Bone marrow (tissue), 2 donors: ENCODE measurements around the gene FERMT2.
"Not testable (repeated sequence)": the region's sequence is repeated elsewhere in the genome, so short reads cannot be mapped to it uniquely, and the experiment has no call there.

ENCODE experiments used
- DNase-seq, 2 donors: peaks; one replicate each; lab custom pipeline; 2025; lab: John Stamatoyannopoulos, UW

FERMT2 gene

GRCh38 chr14:52900731-52901130 lies 50.1 kb downstream of the FERMT2 start:
- no peak for DNase-seq

DNA sequence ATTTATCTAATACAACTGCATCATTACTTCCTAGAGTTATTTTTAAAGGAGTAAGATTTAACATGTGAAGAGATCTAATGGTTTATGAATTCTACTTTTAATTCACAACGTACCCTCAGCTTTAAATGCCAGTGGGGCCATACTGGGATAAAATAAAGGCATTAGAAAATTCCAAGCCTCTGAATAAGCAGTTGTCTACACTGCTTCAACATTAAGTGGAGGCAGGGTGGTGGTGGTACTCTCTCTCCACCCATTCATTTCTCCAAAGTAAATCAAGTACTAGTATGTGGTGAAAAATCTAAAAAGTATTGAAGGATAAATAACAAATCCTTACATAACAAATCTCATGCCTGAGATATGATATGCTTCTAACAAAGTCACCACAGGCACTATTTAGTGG lies 52.4 kb downstream of the FERMT2 start:
- DNase-seq = no peak

- no peak for DNase-seq
Observed at GRCh38 chr14:52895000-52895399, 55.9 kb downstream of the FERMT2 start.

DNA sequence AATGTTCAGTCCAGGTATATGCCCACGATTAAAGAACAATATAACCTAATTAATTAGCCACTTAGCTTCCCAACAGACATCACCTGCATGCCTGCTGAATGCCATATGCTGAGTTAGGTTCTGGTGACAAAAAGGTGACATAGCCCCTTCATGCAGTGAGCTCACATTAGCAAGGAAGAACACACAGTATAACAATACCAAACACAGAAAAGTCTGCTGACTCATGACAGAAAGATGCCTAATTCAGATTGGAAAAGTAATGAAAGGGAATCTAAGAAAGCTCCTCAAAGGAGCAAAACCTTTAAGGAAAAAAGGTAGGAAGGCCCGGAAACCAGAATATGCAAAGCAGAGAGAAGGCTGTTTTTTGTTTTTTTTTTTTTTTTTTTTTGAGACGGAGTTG lies 59.0 kb downstream of the FERMT2 start:
- no peak for DNase-seq

DNA sequence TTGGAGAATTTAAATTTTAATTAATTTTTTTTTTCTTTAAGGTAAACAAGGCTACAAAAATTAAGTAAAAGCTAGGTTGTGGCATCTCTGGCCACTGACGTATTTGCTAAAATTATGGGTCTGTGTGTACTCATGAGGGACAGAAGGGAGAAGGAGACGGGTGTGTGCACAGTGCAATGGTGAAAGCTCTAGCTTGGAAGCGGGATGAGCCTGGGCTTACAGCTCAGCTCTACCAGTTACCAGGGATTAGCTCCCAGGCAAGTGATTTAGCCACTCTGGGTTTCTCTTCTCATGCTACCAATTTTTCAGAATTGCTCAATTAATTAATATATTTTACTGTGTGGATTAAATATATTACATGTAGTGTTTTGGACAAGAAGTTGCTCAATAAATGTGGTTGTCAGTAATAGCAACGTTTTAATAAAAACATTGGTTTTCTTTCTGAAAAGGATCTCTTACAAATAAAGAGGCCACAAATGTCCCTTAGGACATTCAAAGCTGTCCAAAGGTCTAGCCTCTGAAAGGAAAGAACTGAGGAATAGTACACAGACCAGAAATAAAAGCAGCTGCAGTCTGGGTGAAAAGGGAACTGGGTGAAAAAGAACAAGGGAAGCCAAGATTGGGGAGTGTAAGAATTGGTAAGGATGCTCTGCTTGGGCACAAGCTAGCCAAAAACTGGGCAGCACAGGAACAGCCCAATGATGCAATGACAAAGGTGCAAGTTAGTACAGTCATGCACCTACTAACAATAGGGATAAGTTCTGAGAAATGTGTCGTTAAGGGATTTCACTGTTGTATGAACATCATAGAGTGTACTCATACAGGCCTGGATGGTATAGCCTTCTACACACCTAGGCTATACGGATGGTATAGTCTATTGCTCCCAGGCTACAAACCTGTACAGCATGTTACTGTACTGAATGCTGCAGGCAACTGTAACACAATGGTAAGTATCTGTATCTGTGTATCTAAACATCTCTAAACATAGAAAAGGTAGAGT lies 61.7 kb downstream of the FERMT2 start:
- DNase-seq = no peak

DNA sequence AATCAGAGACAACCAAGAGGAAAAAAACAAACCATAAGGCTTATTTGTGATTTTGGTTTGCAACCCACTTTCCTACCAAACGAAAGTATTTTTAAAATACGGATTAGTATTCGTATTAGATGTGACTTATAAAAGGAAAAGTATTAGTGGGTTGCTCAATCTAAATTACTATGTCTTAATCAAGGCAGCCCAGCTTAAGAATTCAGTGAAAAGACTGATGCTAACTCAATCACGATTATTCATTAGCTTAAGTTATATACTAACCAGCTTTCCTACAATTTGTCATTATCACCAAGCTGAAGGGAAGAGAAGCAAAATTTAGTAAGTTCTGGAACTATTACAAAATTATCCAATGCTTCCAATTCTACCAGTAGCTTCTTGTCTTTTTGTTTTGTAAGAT lies 62.7 kb downstream of the FERMT2 start:
- no peak for DNase-seq

DNA sequence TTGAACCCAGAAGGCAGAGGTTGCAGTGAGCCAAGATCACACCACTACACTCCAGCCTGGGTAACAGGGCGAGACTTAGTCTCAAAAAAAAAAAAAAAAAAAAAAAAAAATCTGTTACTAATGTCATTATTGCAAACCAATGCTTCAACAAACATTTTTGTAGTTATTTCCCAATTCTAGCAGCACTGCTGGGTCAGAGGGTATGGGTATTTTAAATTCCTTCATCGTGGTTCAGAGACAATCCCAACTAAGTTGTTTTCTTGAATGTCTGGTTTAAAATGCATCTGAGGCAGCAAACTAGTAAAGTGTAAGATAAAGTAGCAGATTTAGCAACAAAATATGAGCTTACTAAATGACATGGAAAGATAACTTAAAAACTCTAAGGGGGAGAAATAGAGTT lies 65.6 kb downstream of the FERMT2 start:
- DNase-seq = no peak

DNA sequence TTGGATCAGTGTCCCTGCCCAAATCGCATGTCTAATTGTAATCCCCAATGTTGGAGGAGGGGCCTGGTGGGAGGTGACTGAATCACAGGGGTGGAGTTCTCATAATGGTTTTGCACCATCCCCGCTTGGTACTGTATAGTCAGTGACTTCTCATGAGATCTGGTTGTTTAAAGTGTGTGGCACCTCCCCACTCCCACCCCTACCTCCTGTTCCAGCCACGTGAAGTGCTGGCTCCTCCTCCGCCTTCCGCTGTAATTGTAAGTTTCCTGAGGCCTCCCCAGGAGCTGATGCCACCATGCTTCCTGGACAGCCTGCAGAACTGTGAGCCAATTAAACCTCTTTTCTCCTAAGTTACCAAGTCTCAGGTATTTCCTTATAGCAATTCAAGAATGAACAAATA lies 67.2 kb downstream of the FERMT2 start:
- no peak for DNase-seq

DNA sequence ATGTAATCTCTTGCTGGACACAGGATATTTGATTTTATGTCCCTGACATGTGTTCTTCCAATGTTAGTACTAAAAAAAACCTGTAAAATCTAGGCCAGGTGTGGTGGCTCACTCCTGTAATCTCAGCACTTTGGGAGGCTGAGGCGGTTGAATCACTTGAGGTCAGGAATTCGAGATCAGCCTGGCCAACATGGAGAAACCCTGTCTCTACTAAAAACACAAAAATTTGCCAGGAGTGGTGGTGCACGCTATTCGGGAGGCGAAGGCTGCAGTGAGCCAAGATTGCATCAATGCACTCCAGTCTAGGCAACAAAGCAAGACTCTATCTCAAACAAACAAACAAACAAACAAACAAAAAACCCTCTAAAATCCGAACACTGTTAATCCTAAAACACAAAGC lies 68.0 kb downstream of the FERMT2 start:
- DNase-seq = no peak

DNA sequence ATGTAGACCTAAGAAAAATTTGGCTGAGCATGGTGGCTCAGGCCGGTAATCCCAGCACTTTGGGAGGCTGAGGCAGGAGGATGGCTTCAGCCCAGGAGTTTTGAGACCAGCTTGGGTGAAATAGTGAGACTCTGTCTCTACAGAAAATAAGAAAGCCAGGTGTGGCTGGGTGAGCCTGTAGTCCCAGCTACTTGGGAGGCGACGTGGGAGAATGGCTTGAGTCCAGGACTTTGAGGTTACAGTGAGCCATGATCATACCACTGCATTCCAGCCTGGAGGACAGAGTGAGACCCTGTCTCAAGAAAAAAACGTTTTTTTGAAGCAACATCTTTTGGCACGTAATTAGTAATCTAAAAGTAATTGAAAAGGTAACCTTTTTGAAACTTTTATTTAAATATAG lies 70.9 kb downstream of the FERMT2 start:
- no peak for DNase-seq

DNA sequence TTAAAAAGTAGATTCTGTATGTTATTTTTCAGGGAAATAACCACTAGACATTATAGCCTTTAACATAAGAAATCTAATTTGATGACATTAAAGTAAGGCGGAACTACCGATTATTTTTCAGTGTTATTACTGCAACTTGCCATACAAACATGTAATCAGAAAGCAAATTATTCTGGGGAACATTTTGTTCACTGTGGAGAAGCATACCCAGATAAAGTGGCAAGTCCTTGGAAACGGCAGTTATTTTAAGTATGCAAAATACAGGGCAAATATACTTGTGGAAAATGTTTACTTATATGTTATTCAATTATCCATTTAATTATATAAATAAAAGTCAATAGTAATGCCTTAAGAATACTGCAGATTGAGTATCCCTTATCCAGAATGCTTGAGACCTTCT lies 71.9 kb downstream of the FERMT2 start:
- no peak for DNase-seq

- no peak for DNase-seq
Observed at GRCh38 chr14:52878469-52878868, 72.4 kb downstream of the FERMT2 start.

- no peak for DNase-seq
Observed at GRCh38 chr14:52877628-52878027, 73.2 kb downstream of the FERMT2 start.

GRCh38 chr14:52876806-52877205 lies 74.0 kb downstream of the FERMT2 start:
- DNase-seq = no peak

GRCh38 chr14:52876311-52876710 lies 74.5 kb downstream of the FERMT2 start:
- no peak for DNase-seq

- no peak for DNase-seq
Observed at GRCh38 chr14:52875707-52876106, 75.1 kb downstream of the FERMT2 start.

- no peak for DNase-seq
Observed at GRCh38 chr14:52874389-52874788, 76.5 kb downstream of the FERMT2 start.

DNA sequence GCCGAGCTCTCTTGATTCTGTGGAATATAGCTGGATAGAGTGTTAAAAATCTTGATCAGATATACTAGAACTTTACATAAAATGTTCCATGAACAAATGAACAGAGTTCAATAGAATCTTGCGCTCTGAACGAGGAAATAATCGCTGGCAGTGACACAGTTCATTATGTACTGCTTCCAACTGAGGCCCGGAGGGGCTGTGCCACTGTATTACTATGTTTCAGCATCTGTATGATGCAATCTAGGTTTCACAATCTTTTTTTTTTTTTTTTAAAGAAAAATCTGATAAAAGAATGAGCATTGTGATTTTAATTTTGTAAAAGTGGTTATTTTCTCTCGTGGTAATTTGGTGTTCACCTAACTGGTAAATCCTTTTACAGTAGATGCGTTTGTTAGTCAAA lies 77.2 kb downstream of the FERMT2 start:
- DNase-seq = no peak

- no peak for DNase-seq
Observed at GRCh38 chr14:52873065-52873464, 77.8 kb downstream of the FERMT2 start.

DNA sequence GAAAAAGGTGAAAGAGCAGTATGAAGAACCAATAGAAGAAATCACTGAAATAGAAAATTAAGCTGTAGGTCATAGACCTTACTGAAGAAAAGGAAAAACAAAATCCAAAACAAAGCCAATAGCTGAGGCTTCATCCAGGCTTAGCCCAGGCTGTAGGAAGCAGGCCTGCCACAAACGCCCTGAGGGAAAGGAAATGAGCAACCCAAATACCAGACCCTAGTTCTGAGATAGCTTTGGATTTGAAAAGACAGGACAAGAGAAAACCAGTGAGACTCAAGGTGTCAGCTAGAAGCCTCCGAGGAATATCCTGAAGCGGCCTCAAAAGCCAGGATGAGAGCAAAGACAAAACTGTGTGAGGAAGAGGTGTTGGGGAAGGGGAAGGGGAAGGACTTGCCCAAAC lies 79.2 kb downstream of the FERMT2 start:
- DNase-seq = no peak

GRCh38 chr14:52868911-52869618 lies 81.8 kb downstream of the FERMT2 start:
- no peak for DNase-seq

GRCh38 chr14:52864893-52865292 lies 86.0 kb downstream of the FERMT2 start:
- not testable (repeated sequence) for DNase-seq

DNA sequence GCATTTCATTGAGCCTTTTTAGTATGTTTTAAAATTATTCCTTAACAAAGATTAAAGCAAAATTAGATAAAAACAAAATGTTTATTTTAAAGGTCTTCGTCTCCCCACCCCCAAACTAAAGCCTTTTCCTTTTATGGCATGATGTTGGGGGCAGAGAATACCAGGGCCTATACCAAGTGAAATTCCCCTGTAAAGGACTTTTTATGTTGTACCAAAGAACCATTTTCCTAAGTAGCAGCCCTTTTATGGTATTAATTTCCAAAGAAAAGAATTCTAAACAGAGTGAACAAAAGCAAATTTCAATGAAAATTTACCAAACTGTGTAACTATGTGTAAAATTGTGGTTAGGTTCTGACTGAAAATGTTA lies 87.5 kb downstream of the FERMT2 start:
- no peak for DNase-seq
